ENCODE measurements around the gene AIFM1. TPM values are rescaled to one million over a fixed set of nuclear protein-coding genes. Genes with fewer than 3 reads are reported as not detected.

The AIFM1 gene
- total RNA-seq, 1 donor from 2014 or later = 0.75 TPM

DNA sequence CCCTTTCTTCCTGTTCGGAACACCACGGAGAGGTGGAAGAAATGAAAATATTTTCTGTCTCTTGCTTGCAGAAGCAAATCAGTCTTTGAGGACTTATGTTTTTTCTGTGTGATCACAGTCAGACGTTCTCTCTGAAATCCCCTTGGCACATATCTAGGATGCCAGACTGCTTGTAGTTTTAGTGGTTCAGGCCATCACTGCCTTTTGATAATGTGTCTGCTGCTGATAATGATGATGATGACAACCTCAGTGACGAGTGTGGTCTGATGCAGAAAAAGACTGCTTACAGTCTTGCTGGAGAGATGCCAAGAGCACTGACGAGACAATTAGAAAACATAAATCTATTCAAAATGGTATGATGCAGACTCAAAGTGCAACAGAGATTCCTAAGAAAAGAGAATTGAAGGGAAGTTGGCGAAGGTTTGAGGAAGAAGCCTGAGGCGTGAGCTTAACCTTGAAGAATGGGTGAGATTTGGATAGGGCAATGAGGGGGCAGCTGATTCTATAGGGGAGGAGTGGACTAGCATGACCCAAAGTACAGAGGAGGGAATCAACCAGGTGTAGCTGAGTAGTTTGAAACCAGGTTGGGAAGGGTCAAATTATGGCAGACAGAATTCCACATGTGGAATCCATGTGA is 14.1 kb upstream of the AIFM1 start:
- H3K9me3 ChIP-seq = no peaks in the 10 kb centered on the region
- no peaks in the 10 kb centered on the region for H3K36me3 ChIP-seq
- H3K27ac ChIP-seq = no peak overlapping the region
- TF ChIP-seq, protein P1, sequence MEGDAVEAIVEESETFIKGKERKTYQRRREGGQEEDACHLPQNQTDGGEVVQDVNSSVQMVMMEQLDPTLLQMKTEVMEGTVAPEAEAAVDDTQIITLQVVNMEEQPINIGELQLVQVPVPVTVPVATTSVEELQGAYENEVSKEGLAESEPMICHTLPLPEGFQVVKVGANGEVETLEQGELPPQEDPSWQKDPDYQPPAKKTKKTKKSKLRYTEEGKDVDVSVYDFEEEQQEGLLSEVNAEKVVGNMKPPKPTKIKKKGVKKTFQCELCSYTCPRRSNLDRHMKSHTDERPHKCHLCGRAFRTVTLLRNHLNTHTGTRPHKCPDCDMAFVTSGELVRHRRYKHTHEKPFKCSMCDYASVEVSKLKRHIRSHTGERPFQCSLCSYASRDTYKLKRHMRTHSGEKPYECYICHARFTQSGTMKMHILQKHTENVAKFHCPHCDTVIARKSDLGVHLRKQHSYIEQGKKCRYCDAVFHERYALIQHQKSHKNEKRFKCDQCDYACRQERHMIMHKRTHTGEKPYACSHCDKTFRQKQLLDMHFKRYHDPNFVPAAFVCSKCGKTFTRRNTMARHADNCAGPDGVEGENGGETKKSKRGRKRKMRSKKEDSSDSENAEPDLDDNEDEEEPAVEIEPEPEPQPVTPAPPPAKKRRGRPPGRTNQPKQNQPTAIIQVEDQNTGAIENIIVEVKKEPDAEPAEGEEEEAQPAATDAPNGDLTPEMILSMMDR (IDR thresholded peaks at IDR 0.05) = no peak
- H3K4me3 ChIP-seq = no peak overlapping the region
- intact Hi-C loops (cut with DNase I) = no loop called here
- H3K4me1 ChIP-seq = no peaks in the 10 kb centered on the region
- no peak for DNase-seq (ENCODE audit: low spot score in 2 of 2)
- no peaks in the 10 kb centered on the region for H3K27me3 ChIP-seq

DNA sequence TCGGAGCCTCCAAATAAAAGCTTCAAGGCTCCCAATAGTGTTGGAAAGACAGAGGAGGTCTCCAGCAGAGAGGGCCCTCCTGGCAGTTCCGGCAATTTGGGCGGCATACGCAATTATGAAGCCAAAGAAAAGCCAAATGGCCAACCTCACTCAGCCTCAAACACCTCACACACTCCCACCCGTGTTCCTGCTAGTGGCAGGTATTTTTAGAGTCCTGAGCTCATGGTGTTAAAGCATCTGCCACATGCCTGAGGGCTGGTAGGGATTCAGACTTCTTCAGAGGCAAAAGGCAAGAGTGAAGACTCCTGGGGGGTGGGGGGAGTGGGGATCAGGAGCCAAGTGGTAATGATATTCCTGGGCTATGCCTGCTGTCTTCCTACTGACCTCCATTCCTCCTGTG is 13.5 kb upstream of the AIFM1 start:
- Histone ChIP-seq H3K36me3 (no peaks in the 10 kb centered on the region), H3K9me3 (no peaks in the 10 kb centered on the region), H3K27me3 (no peaks in the 10 kb centered on the region), H3K27ac (no peak overlapping the region), H3K4me1 (peaks cover 0 to 4% of the 10 kb centered on the region in 2 donors), H3K4me3 (no peak overlapping the region)
- TF ChIP-seq, protein P1 (IDR thresholded peaks at IDR 0.05) = no peak
- DNase-seq (ENCODE audit: low spot score in 2 of 2) = no peak
- intact Hi-C loops (cut with DNase I) = no loop called here

DNA sequence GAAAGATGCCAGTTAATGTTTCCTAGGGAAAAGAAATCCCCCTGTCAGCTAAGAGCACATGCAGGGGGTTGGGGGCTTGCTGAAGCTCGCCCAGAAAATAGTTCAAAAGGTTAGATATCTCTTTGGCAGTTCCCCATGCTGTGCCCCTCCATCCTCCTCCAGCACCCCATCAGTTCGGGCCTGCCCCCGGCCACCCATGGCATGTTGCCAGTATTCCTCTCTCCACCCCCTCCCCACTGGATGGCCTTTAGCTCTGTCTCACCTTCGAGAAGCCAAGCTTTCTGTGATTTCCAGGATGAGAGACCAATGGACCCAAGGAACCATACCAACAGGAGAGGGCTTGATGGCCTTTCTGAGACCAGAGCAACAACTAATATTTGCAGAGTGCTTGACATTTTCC is 11.3 kb upstream of the AIFM1 start:
- H3K4me1 ChIP-seq = peaks cover 0 to 5% of the 10 kb centered on the region in 2 donors
- H3K4me3 ChIP-seq = no peak overlapping the region
- no peaks in the 10 kb centered on the region for H3K36me3 ChIP-seq
- no peak overlapping the region for H3K27ac ChIP-seq
- DNase-seq (ENCODE audit: low spot score in 2 of 2) = no peak
- intact Hi-C loops (cut with DNase I) = no loop called here
- no peaks in the 10 kb centered on the region for H3K9me3 ChIP-seq
- TF ChIP-seq, protein P1 (IDR thresholded peaks at IDR 0.05) = no peak
- no peaks in the 10 kb centered on the region for H3K27me3 ChIP-seq

DNA sequence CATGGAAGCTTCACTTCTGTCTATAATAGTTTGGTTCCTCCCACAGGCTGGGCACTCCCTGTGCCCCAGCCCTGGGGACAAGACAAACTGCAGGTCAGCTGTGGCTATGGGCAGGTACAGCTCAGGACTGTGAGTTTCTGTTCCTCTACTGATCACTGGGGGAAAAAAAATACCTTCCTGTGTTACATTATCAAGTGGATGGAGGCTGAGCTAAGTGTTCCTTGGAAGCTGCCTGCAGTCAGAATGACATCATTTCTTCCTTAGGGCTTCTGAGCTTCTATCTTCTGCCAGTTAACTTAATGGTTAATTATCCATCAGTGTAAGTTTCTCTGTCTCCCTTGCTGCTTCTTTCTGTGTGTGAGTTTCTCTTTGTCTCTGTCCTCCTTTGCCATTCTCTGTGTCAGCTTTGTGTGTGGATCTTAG is 10.7 kb upstream of the AIFM1 start:
- DNase-seq (ENCODE audit: low spot score in 2 of 2) = no peak
- H3K27ac ChIP-seq = no peak overlapping the region
- H3K36me3 ChIP-seq = no peaks in the 10 kb centered on the region
- no peaks in the 10 kb centered on the region for H3K9me3 ChIP-seq
- H3K4me3 ChIP-seq = no peak overlapping the region
- intact Hi-C loops (cut with DNase I) = no loop called here
- H3K27me3 ChIP-seq = no peaks in the 10 kb centered on the region
- H3K4me1 ChIP-seq = peaks cover 0 to 5% of the 10 kb centered on the region in 2 donors
- TF ChIP-seq, protein P1 (IDR thresholded peaks at IDR 0.05) = no peak

DNA sequence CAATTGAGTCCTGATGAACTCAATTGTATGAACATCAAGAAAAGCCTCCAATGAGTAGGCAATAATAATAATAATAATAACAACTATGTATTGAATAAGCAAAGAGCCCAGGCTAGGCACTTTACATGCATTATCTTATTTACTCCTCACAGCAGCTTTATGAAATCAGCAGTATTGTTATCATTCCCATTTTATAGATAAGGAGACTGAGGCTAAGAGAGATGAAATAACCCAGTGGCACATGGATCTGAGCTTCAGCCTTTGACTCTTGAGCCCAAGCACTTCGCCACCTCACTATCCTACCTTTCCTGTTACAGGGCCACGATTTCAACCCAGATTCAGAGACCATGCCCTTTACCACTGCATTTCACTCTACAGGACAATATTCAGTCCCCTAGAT is 9.3 kb upstream of the AIFM1 start:
- no peak for DNase-seq (ENCODE audit: low spot score in 2 of 2)
- intact Hi-C loops (cut with DNase I) = loop anchor here (5.0 kb wide), 3 partner anchors 93 to 243 kb away; no protein-coding TSS in a partner anchor
- Histone ChIP-seq H3K4me1 (peaks cover 0 to 5% of the 10 kb centered on the region in 2 donors), H3K27ac (peak overlapping the region in 1 of 2 donors; percentile 89), H3K9me3 (no peaks in the 10 kb centered on the region), H3K4me3 (no peak overlapping the region), H3K27me3 (no peaks in the 10 kb centered on the region), H3K36me3 (no peaks in the 10 kb centered on the region)
- TF ChIP-seq, protein P1 (IDR thresholded peaks at IDR 0.05) = no peak

Data from ascending aorta (tissue), 2 donors.